PC-9 (cell line): ENCODE measurements around the gene CD81. TPM values are rescaled to one million over a fixed set of nuclear protein-coding genes. Genes with fewer than 3 reads are reported as not detected.

Experiments
- BruUV-seq: library from RNA; stranded (reverse); fragments of 400-500 nt; replicated peaks from 2 replicates; lab custom pipeline; 2021; lab: Mats Ljungman, UMichigan
- CTCF ChIA-PET: fragments of 300-600 bp; sonication (Branson Sonifier 250); formaldehyde crosslinking; loops from one replicate; lab custom pipeline; 2022; ENCODE audit warnings: antibody characterized with exemption; lab: Charles Lee
- POLR2A ChIA-PET: fragments of 300-600 bp; sonication (Branson Sonifier 250); formaldehyde crosslinking; loops from one replicate; lab custom pipeline; 2022; ENCODE audit warnings: antibody characterized with exemption; ENCODE audit not compliant: unreplicated experiment; lab: Charles Lee
- DNase-seq, 2 experiments: peaks; one replicate each; pipeline versions ENCODE4 v3.0.0 to v3.0.0-alpha.2; 2015 to 2022; ENCODE audit warnings: mixed read lengths in 1 of 2
- H2AFZ ChIP-seq: fragments of 200-600 bp; sonication (generic); 2 replicates; pipeline ENCODE4 v1.8.1; 2017; ENCODE audit warnings: antibody characterized with exemption
- H3F3A ChIP-seq: fragments of 200-600 bp; sonication (generic); 2 replicates; pipeline ENCODE4 v1.8.1; 2017; ENCODE audit warnings: antibody characterized with exemption, mild to moderate bottlenecking, low read depth; ENCODE audit not compliant: insufficient read depth
- H3K27ac ChIP-seq: fragments of 200-600 bp; sonication (generic); 2 replicates; pipeline ENCODE4 v1.6.1; 2016; ENCODE audit warnings: mixed run types
- H3K27me3 ChIP-seq: fragments of 200-600 bp; sonication (generic); 2 replicates; pipeline ENCODE4 v1.6.1; 2016; ENCODE audit warnings: low read depth, mixed run types; ENCODE audit not compliant: insufficient read depth
- H3K36me3 ChIP-seq: fragments of 200-600 bp; sonication (generic); 2 replicates; pipeline ENCODE4 v1.6.1; 2016; ENCODE audit warnings: low read depth, mixed run types
- H3K4me1 ChIP-seq: fragments of 200-600 bp; sonication (generic); replicated peaks from 2 replicates; pipeline ENCODE4 v1.6.1; 2016; ENCODE audit warnings: mixed run types; ENCODE audit not compliant: insufficient read depth
- H3K4me2 ChIP-seq: fragments of 200-600 bp; sonication (generic); 2 replicates; pipeline ENCODE4 v1.6.1; 2017; ENCODE audit warnings: mixed run types
- H3K4me3 ChIP-seq: fragments of 200-600 bp; sonication (generic); 2 replicates; pipeline ENCODE4 v1.6.1; 2016; ENCODE audit warnings: mixed run types
- H3K79me2 ChIP-seq: fragments of 200-600 bp; sonication (generic); 2 replicates; pipeline ENCODE4 v1.6.1; 2017; ENCODE audit warnings: low read depth, mixed run types
- H3K9me2 ChIP-seq: fragments of 200-600 bp; sonication (generic); 2 replicates; pipeline ENCODE4 v1.8.1; 2017; ENCODE audit warnings: mild to moderate bottlenecking; ENCODE audit not compliant: insufficient read depth
- H3K9me3 ChIP-seq: fragments of 200-600 bp; sonication (generic); 2 replicates; pipeline ENCODE4 v1.8.1; 2016; ENCODE audit warnings: low read depth; ENCODE audit not compliant: insufficient read depth
- H4K20me1 ChIP-seq: fragments of 200-600 bp; sonication (generic); 2 replicates; pipeline ENCODE4 v1.8.1; 2017; ENCODE audit not compliant: insufficient read depth
- CTCF ChIP-seq: fragments of 200-600 bp; sonication (generic); conservative IDR thresholded peaks from 2 replicates; pipeline ENCODE4 v1.6.1; 2017; ENCODE audit warnings: mixed run types, antibody characterized with exemption, mild to moderate bottlenecking, moderate library complexity
- EZH2 ChIP-seq: fragments of 200-600 bp; sonication (generic); IDR thresholded peaks from 2 replicates; pipeline ENCODE4 v1.8.0; 2017; ENCODE audit warnings: antibody characterized with exemption, low read depth
- intact Hi-C: fragments of 100-400 bp; cut with micrococcal nuclease; formaldehyde crosslinking; loops from one replicate; pipeline ENCODE4 v1.10.0; 2022; ENCODE audit not compliant: unreplicated experiment
- total RNA-seq: library from RNA; stranded (reverse); gene quantifications from 2 replicates; pipeline ENCODE4 v1.2.3, GENCODE V29; 2021

Gene CD81
- total RNA-seq, 1 experiment from 2014 or later = 180 TPM

- no peak overlapping the region for H3K4me3 ChIP-seq
- H3K4me1 ChIP-seq = no peaks in the 10 kb centered on the region
- peaks cover 34% of the 10 kb centered on the region for H3K27me3 ChIP-seq
- no peaks in the 10 kb centered on the region for H3K9me2 ChIP-seq
- ChIA-PET POLR2A (no interaction called here), CTCF (no interaction called here)
- H3K9me3 ChIP-seq = no peaks in the 10 kb centered on the region
- no peak overlapping the region for H3K27ac ChIP-seq
- H2AFZ ChIP-seq = no peak overlapping the region
- H3K36me3 ChIP-seq = no peaks in the 10 kb centered on the region
- TF ChIP-seq EZH2 (no peak), CTCF (no peak)
- H4K20me1 ChIP-seq = no peaks in the 10 kb centered on the region
- no peak for DNase-seq
- no peaks in the 10 kb centered on the region for H3F3A ChIP-seq
- no peaks in the 10 kb centered on the region for H3K79me2 ChIP-seq
- H3K4me2 ChIP-seq = no peak overlapping the region
- no TSS peak for BruUV-seq
- intact Hi-C loops = no loop called here
These were observed 63.5 kb downstream of the CD81 start for GRCh38 chr11:2440646-2441045.

GRCh38 chr11:2441171-2441570 is 64.1 kb downstream of the CD81 start:
- no peak for TF ChIP-seq CTCF
- TF ChIP-seq EZH2 = no peak
- Histone ChIP-seq H3K9me2 (no peaks in the 10 kb centered on the region), H3K4me3 (no peak overlapping the region), H3K27me3 (peaks cover 32% of the 10 kb centered on the region), H3K36me3 (no peaks in the 10 kb centered on the region), H3F3A (no peaks in the 10 kb centered on the region), H3K4me1 (no peaks in the 10 kb centered on the region), H3K4me2 (no peak overlapping the region), H3K79me2 (no peaks in the 10 kb centered on the region), H4K20me1 (no peaks in the 10 kb centered on the region), H2AFZ (no peak overlapping the region), H3K27ac (no peak overlapping the region), H3K9me3 (no peaks in the 10 kb centered on the region)
- POLR2A ChIA-PET = no interaction called here
- no TSS peak for BruUV-seq
- no peak for DNase-seq
- CTCF ChIA-PET = no interaction called here
- intact Hi-C loops = no loop called here

- Histone ChIP-seq H3K4me3 (no peak overlapping the region), H2AFZ (no peak overlapping the region), H3K4me2 (no peak overlapping the region), H3K36me3 (no peaks in the 10 kb centered on the region), H3K4me1 (no peaks in the 10 kb centered on the region), H4K20me1 (no peaks in the 10 kb centered on the region), H3F3A (no peaks in the 10 kb centered on the region), H3K27ac (no peak overlapping the region), H3K9me2 (no peaks in the 10 kb centered on the region), H3K79me2 (no peaks in the 10 kb centered on the region), H3K9me3 (no peaks in the 10 kb centered on the region), H3K27me3 (peaks cover 30% of the 10 kb centered on the region)
- no peak for DNase-seq
- ChIA-PET POLR2A (no interaction called here), CTCF (no interaction called here)
- intact Hi-C loops = no loop called here
- TF ChIP-seq EZH2 (no peak), CTCF (no peak)
- no TSS peak for BruUV-seq
These were observed 65.5 kb downstream of the CD81 start for GRCh38 chr11:2442589-2442988.
